Daoy (cell line): ENCODE data around the gene NR6A1. TPM values are rescaled to one million over a fixed set of nuclear protein-coding genes. Genes with fewer than 3 reads are reported as not detected.

Source experiments
- DNase-seq: peaks from one replicate; pipeline ENCODE4 v3.0.0-alpha.2; 2015; ENCODE audit warnings: low read depth
- total RNA-seq: library from RNA; depleted of rRNA; stranded (reverse); fragments of >200 nt; shearing (Covaris generic); gene quantifications from 2 replicates; pipeline ENCODE4 v1.2.3, GENCODE V29; 2014

Gene NR6A1
- total RNA-seq, 1 experiment from 2014 or later: 5.1 TPM

GRCh38 chr9:124795881-124796431, 24.8 kb upstream of the NR6A1 start:
- DNase-seq: no peak

GRCh38 chr9:124794902-124795491, 23.9 kb upstream of the NR6A1 start:
- DNase-seq: no peak

DNA sequence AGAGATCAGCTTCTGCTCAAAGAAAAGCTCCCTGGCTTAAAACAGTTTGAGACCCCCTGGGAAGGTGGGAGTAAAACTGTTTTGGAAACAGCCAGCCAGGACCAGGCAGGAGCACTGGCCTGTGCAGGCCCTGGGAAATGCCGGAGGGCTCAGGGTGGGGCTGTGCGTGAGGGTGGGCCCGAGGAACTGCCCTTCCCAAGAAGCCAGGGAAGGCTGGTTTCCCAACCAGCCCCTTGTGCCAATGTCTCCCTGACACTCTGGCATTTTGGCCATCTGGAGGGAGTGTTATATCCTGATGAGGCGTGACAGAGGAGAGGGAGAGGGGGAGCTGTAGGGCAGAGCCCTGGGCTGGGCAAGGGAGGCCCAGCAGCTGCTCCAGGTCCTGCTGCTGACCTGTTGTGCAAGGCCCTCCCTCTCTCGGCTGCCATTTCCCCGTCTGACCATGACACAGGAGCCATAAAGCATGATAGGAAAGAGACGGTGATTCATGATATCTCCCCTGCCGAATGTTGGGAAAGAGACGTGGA, 22.0 kb upstream of the NR6A1 start:
- no peak for DNase-seq

- DNase-seq: no peak
Measured at GRCh38 chr9:124792257-124793014, 21.3 kb upstream of the NR6A1 start.

- no peak for DNase-seq
Measured at GRCh38 chr9:124790801-124791505, 19.8 kb upstream of the NR6A1 start.

DNA sequence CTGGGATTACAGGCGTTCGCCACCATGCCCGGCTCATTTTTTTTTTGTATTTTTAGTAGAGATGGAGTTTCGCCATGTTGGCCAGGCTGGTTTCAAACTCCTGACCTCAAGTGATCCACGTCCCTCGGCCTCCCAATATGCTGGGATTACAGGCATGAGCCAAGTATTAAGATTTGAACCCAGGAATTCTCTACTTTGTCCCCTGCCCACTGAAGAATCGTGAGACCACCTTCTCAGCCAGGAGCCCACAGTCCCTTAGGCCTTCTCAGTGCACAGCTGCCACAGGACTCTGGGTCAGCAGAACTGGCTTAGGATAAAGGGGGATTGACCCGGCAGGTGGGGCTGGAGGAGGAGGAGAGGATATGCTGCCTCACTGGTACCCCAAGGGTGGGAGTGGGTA, 19.2 kb upstream of the NR6A1 start:
- DNase-seq: no peak

DNA sequence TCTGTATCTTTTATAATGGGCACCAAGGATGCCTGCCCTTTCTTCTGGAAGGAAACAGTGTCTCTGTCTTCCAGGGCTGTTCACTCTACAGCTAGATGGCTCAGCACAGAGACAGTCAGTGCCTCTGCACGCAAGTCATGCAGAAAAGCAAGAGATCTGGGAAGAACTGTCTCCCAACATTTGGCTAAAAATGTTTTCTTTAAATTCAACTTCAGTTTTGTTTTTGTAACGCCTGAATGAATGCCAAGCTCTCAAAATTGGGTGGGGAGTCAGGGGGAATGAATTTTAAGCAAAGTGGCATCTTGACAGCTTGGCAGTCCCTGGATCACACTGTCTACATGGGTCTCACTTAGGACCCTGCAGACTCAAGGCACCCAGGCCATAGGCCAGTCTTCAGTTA, 18.4 kb upstream of the NR6A1 start:
- no peak for DNase-seq

- DNase-seq: no peak
Measured at GRCh38 chr9:124788542-124789217, 17.6 kb upstream of the NR6A1 start.

- DNase-seq: no peak
Measured at GRCh38 chr9:124786881-124787573, 15.9 kb upstream of the NR6A1 start.

DNA sequence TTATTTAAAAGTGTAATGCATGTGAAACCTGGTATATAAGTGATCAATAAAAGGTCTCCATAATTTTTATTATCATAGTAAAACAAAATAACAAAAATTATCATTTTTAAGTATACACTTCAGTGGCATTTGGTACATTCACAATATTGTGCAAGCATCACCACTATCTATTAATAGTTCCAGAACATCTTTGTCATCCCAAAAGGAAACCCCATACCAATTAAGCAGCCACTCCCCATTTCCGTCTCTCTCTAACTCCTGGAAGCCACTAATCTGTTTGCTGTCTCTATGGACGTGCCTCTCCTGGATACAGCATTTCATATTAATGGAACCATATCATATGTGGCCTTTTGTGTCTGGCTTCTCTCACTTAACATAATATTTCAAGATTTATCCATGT, 13.4 kb upstream of the NR6A1 start:
- peak; percentile 54 for DNase-seq

DNA sequence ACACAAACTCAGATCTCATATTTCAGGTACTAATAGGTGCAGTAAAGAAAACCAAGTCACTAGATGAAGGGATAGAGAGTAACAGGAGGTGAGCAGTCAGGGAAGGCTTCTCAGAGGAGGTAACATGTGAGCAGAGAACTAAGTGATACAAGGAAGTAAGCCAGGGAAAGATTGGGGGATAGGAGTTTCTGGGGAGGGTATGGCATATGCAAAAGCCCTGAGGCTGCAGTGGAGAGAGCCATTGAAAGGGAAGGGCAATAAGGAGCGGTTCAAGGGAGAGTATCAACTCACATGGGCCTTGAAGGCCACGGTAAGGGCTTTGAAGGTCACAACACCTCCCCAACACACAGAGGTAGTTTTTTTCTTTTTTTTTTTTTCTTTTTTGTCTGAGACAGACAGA, 12.7 kb upstream of the NR6A1 start:
- DNase-seq: no peak

DNA sequence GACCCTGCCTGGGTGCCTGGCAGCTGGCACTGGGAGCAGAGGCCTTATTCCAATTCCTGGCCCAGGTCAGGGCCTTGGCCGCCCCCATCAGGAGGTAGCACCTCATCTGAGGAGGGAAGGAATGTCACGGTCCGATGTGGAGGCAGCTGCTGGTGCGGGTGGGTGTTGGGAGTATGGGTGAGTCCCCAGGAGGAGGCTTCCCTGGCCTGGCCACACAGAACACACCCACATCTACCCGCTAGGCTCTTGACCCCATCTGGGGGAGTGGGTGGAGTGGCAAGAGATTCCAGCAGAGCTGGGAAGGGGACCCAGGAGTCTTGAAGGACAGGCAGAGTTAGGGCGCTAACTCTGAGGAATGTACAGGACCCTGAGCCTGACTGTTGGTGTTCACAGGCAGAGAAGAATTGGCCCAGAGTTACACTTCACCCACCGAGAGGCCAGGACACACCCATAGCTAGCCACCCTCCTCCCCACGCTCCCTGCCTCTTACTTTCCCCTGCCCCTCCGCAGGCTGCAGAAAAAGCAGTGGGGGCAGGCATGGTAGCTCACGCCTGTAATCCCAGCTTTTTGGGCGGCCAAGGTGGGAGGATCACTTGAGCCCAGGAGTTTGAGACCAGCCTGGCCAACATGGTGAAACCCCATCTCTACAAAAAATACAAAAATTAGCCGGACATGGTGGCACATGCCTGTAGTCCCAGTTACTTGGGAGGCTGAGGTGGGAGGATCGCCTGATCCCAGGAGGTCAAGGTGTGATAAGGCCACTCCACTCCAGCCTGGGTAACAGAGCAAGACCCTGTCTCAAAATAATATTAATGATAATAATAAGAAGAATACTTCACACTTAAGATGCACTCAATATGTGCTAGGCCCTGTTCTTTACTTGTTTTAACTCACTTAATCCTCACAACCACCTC, 11.8 kb upstream of the NR6A1 start:
- DNase-seq: no peak

GRCh38 chr9:124781967-124782660, 11.0 kb upstream of the NR6A1 start:
- no peak for DNase-seq

GRCh38 chr9:124780757-124781151, 9.6 kb upstream of the NR6A1 start:
- no peak for DNase-seq

DNA sequence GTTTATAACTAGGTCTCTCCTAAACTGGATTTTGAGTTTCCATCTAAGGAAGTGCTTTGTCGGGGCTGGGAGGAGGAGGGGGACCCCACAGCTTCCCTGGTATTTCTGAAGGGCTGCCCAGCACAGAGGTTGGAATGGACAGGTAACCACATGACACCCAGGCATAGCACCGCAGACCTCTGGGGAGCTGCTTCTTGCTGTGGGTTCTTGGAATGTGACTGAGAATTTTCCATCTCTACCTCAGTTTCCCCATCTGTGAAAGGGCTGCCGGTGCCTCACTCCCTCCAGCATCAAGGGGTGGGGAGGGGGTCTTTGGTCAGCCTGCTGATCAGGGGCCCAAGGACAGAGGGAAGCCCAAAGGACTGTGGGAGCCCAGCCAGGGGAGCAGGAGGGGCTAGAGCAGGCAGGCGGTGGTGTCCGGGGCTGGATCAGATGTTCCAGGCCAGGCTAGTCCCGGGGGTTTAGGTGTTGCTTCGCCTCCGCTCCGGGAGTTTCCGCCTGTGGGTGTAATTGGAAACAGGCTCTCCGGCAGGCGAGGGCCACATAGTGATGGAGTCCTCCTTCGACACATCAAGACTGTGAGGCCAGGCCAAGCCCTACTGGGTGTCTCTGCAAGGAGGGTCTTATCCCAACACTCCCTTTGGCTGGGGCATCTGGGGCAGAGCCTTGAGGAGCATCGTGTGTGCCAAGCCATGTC, 9.1 kb upstream of the NR6A1 start:
- no peak for DNase-seq

DNA sequence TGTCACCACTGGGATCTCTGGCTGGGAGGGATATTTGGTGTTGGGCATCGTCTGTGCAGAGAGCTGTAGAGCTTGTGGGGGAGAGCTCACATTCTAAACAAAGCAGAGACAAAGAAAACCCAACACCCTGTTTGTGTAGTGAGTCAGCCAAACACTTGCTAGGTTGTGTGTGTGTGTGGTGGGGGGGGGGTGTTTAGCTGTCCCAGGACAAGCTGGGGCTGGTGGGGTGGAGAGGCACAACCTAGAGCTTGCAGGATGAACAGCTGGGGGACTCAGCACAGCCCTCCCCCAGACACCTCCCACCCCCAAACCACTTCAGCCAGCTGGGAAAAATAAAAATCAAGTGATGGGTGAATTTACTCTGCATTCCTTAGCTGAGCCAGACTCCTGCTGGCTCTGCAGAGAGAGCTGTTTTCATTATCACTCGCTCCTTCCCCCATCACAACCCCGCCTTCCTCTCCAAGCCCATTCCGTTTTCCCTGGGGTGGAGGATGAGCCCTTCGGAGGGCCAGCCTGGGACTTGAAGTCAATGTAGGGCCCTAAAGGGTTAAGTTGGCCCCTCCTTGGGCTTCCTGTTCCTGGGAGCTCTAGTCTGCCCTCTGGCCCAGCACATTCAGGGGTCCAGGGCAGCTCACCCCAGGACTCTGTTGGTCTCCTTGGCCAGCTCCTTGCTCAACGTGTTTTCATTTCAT, 8.4 kb upstream of the NR6A1 start:
- peak; percentile 95 for DNase-seq

DNA sequence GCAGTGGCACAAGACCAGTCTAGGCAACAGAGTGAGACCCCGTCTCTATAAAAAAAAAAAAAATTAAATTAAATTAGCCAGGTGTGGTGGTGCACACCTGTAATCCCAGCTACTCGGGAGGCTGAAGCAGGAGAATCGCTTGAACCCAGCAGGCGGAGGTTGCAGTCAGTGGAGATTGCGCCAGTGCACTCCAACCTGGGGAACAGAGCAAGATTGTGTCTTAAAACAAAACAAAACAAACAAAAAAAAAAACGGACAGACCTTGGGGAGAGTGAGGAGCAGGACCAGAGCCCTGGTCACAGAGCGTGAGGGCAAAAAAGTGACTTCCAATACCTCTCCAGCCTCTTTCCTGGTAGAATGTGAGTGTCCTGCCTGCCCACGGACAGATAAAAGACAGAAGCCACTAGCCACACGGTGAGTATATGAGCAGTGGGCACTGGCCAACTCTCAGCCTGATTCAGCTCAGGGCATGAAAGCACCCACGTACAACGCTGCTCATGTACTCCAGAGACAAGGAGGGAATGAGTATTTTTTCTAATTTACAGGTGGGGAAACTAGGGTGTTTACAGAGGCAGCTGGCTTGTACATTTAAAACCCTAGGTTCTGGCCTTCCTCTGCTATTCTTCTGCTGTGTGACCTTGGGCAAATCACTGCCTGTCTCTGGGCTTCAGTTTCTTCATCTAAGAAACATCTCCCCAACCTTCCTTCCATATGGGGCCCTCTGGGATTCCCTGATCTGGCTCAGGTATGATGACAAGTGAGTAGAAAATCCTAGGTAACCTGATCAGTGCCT, 7.7 kb upstream of the NR6A1 start:
- DNase-seq: no peak
